Skeletal muscle satellite cell (primary cell): ENCODE data around the gene C22orf15.

Experiments used
- H3K27me3 ChIP-seq: 2 replicates; pipeline ENCODE4 v1.7.0; 2013; ENCODE audit warnings: low read length; ENCODE audit not compliant: control insufficient read depth, insufficient read depth
- H3K36me3 ChIP-seq: 2 replicates; pipeline ENCODE4 v1.7.0; 2013; ENCODE audit warnings: mild to moderate bottlenecking, control low read depth, low read length; ENCODE audit not compliant: insufficient read depth
- H3K4me1 ChIP-seq: 2 replicates; pipeline ENCODE4 v1.7.0; 2013; ENCODE audit warnings: low read length; ENCODE audit not compliant: control insufficient read depth, insufficient read depth
- H3K4me2 ChIP-seq: 2 replicates; pipeline ENCODE4 v1.7.0; 2013; ENCODE audit warnings: mild to moderate bottlenecking, low read length
- H3K4me3 ChIP-seq: 2 replicates; pipeline ENCODE4 v1.7.0; 2013; ENCODE audit warnings: low read length
- H3K9ac ChIP-seq: 2 replicates; pipeline ENCODE4 v1.7.0; 2013; ENCODE audit warnings: mild to moderate bottlenecking, low read depth, low read length, moderate library complexity
- H3K9me3 ChIP-seq: replicated peaks from 2 replicates; pipeline ENCODE4 v1.7.0; 2013; ENCODE audit warnings: mild to moderate bottlenecking, control low read depth, low read length

Gene C22orf15

GRCh38 chr22:23796461-23796860, 33.7 kb downstream of the C22orf15 start:
- H3K4me3 ChIP-seq = no peak overlapping the region
- peaks cover 68% of the 10 kb centered on the region for H3K36me3 ChIP-seq
- no peak overlapping the region for H3K4me2 ChIP-seq
- no peaks in the 10 kb centered on the region for H3K9me3 ChIP-seq
- no peak overlapping the region for H3K9ac ChIP-seq
- H3K27me3 ChIP-seq = no peaks in the 10 kb centered on the region
- H3K4me1 ChIP-seq = peaks cover 7% of the 10 kb centered on the region

- Histone ChIP-seq H3K9me3 (no peaks in the 10 kb centered on the region), H3K9ac (no peak overlapping the region), H3K4me2 (no peak overlapping the region), H3K36me3 (peaks cover 68% of the 10 kb centered on the region), H3K4me1 (peaks cover 7% of the 10 kb centered on the region), H3K4me3 (no peak overlapping the region), H3K27me3 (no peaks in the 10 kb centered on the region)
Measured at GRCh38 chr22:23800297-23801237, 37.8 kb downstream of the C22orf15 start.

- Histone ChIP-seq H3K4me1 (peaks cover 4% of the 10 kb centered on the region), H3K9ac (no peak overlapping the region), H3K4me3 (no peak overlapping the region), H3K9me3 (no peaks in the 10 kb centered on the region), H3K36me3 (peaks cover 67% of the 10 kb centered on the region), H3K27me3 (no peaks in the 10 kb centered on the region), H3K4me2 (no peak overlapping the region)
Measured at GRCh38 chr22:23801238-23801821, 38.5 kb downstream of the C22orf15 start.

GRCh38 chr22:23801886-23802377, 39.1 kb downstream of the C22orf15 start:
- H3K4me3 ChIP-seq = no peak overlapping the region
- no peak overlapping the region for H3K4me2 ChIP-seq
- no peaks in the 10 kb centered on the region for H3K9me3 ChIP-seq
- peaks cover 66% of the 10 kb centered on the region for H3K36me3 ChIP-seq
- H3K9ac ChIP-seq = no peak overlapping the region
- no peaks in the 10 kb centered on the region for H3K27me3 ChIP-seq
- H3K4me1 ChIP-seq = no peaks in the 10 kb centered on the region

- Histone ChIP-seq H3K27me3 (no peaks in the 10 kb centered on the region), H3K9me3 (no peaks in the 10 kb centered on the region), H3K36me3 (peaks cover 66% of the 10 kb centered on the region), H3K9ac (no peak overlapping the region), H3K4me3 (no peak overlapping the region), H3K4me1 (no peaks in the 10 kb centered on the region), H3K4me2 (no peak overlapping the region)
Measured at GRCh38 chr22:23803001-23803819, 40.4 kb downstream of the C22orf15 start.

- H3K4me2 ChIP-seq = no peak overlapping the region
- no peak overlapping the region for H3K9ac ChIP-seq
- H3K4me1 ChIP-seq = no peaks in the 10 kb centered on the region
- H3K27me3 ChIP-seq = no peaks in the 10 kb centered on the region
- H3K36me3 ChIP-seq = peaks cover 63% of the 10 kb centered on the region
- no peak overlapping the region for H3K4me3 ChIP-seq
- H3K9me3 ChIP-seq = no peaks in the 10 kb centered on the region
Measured at GRCh38 chr22:23804781-23805291, 42.0 kb downstream of the C22orf15 start.

- peaks cover 56% of the 10 kb centered on the region for H3K36me3 ChIP-seq
- no peak overlapping the region for H3K4me3 ChIP-seq
- no peaks in the 10 kb centered on the region for H3K4me1 ChIP-seq
Measured at GRCh38 chr22:23806837-23807236, 44.0 kb downstream of the C22orf15 start.

GRCh38 chr22:23812378-23812777, 49.6 kb downstream of the C22orf15 start:
- H3K9me3 ChIP-seq = no peaks in the 10 kb centered on the region
- no peak overlapping the region for H3K4me3 ChIP-seq
- H3K9ac ChIP-seq = no peak overlapping the region
- H3K36me3 ChIP-seq = peaks cover 28% of the 10 kb centered on the region
- H3K4me1 ChIP-seq = peaks cover 6% of the 10 kb centered on the region
- H3K27me3 ChIP-seq = no peaks in the 10 kb centered on the region
- no peak overlapping the region for H3K4me2 ChIP-seq

More at GRCh38 chr22:23806837-23807236, 44.0 kb downstream of the C22orf15 start:
- no peak overlapping the region for H3K9ac ChIP-seq
- no peak overlapping the region for H3K4me2 ChIP-seq
- no peaks in the 10 kb centered on the region for H3K27me3 ChIP-seq
- H3K9me3 ChIP-seq = no peaks in the 10 kb centered on the region
